WTC11 (cell line): ENCODE results near the gene COPB2.
A peak's percentile ranks its signal among the peaks of the same experiment; 100 is the strongest.

Experiments
- FOXP1 ChIP-seq: sonication (generic); formaldehyde crosslinking; IDR thresholded peaks from 2 replicates; pipeline ENCODE4 v1.8.0; 2022; ENCODE audit warnings: missing genetic modification reagents, mild to moderate bottlenecking, moderate library complexity, borderline replicate concordance
- GABPB1 ChIP-seq: sonication (generic); formaldehyde crosslinking; IDR thresholded peaks from 2 replicates; pipeline ENCODE4 v1.8.1; 2023; ENCODE audit warnings: mild to moderate bottlenecking, missing genetic modification reagents
- GTF2I ChIP-seq: fragments of 250-450 bp; sonication (Bioruptor Pico); conservative IDR thresholded peaks from 2 replicates; pipeline ENCODE4 v1.4.0; 2021; ENCODE audit warnings: mild to moderate bottlenecking
- JUN ChIP-seq: sonication (generic); formaldehyde crosslinking; IDR thresholded peaks from 2 replicates; pipeline ENCODE4 v1.8.0; 2023; ENCODE audit warnings: mild to moderate bottlenecking, missing genetic modification reagents
- MXD4 ChIP-seq: fragments of 250-450 bp; sonication (Bioruptor Pico); IDR thresholded peaks from 2 replicates; pipeline ENCODE4 v1.8.0; 2021; ENCODE audit warnings: mild to moderate bottlenecking, moderate library complexity, borderline replicate concordance
- NFYB ChIP-seq: sonication (generic); formaldehyde crosslinking; conservative IDR thresholded peaks from 2 replicates; pipeline ENCODE4 v1.8.0; 2022; ENCODE audit warnings: low read depth, missing genetic modification reagents
- NR2C2 ChIP-seq: sonication (generic); formaldehyde crosslinking; IDR thresholded peaks from 2 replicates; pipeline ENCODE4 v1.8.0; 2022; ENCODE audit warnings: mild to moderate bottlenecking, missing genetic modification reagents
- SP1 ChIP-seq: sonication (generic); formaldehyde crosslinking; conservative IDR thresholded peaks from 2 replicates; pipeline ENCODE4 v1.8.1; 2022; ENCODE audit warnings: missing genetic modification reagents
- TF ChIP-seq, protein P1 (sequence below): fragments of 200-600 bp; IDR thresholded peaks from 2 replicates; pipeline ENCODE4 v1.8.0; 2022; ENCODE audit warnings: antibody characterized with exemption

DNA sequence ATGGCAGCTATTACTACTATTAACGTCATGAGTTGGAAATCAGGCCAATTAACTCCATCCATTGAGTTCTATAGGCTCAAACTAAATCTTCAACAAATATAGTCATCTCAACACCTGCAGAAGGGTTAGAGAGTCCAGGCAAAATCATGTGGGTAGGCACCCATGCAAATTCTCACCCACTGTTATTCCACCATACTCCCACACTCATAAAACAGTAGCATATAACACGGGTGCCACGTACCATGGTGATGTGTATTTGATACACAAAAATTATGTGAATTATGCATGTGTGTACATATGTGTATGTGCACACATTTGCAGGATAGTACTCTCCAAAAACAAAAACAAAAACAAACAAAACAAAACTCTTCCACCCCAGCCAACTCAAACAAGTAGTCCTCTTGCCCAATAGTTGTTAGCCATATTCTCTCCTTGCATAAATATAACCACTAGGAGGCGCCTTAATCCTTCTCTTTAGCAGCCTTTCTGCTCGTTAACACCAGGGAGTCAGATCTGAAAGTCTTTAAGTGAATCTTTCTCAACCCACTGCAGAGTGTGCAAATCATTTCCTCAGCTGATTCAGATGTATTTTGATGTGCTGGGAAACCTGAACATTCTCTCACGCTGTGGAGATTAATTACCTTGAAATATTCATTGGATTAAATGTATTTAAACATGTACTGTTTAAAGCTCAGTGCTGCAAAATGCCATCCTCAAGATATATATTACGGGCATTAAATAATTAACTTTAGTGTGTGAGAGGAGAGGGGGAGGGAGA, 38.0 kb upstream of the COPB2 start:
- TF ChIP-seq NR2C2 (CRISPR knock-in tag): no peak
- TF ChIP-seq, protein P1, sequence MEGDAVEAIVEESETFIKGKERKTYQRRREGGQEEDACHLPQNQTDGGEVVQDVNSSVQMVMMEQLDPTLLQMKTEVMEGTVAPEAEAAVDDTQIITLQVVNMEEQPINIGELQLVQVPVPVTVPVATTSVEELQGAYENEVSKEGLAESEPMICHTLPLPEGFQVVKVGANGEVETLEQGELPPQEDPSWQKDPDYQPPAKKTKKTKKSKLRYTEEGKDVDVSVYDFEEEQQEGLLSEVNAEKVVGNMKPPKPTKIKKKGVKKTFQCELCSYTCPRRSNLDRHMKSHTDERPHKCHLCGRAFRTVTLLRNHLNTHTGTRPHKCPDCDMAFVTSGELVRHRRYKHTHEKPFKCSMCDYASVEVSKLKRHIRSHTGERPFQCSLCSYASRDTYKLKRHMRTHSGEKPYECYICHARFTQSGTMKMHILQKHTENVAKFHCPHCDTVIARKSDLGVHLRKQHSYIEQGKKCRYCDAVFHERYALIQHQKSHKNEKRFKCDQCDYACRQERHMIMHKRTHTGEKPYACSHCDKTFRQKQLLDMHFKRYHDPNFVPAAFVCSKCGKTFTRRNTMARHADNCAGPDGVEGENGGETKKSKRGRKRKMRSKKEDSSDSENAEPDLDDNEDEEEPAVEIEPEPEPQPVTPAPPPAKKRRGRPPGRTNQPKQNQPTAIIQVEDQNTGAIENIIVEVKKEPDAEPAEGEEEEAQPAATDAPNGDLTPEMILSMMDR: peak; percentile 73
- no peak for TF ChIP-seq MXD4 (CRISPR knock-in tag)
- TF ChIP-seq GTF2I (CRISPR knock-in tag): no peak
- TF ChIP-seq JUN (CRISPR knock-in tag): no peak
- TF ChIP-seq FOXP1 (CRISPR knock-in tag): no peak
- TF ChIP-seq NFYB: no peak
- no peak for TF ChIP-seq GABPB1 (CRISPR knock-in tag)
- no peak for TF ChIP-seq SP1 (CRISPR knock-in tag)
